ENCODE data around the gene ST6GALNAC3.

DNA sequence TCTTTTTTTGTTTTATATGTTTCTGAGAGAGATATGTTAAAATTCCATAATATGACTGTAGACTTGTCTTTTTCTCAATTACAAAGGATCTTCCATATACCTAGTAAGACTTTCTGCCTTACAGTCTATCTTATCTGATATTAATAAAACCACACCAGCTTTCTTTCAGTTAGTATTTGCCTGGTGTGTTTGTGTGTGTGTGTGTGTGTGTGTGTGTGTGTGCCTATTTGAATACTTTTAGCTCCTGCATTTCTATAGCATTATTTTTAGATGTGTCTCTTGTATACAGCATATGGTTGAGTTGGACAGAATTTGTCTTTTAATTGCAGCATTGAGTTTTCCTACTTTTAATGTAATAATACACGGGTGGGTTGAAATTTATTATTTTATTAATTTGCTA is 27.5 kb downstream of the ST6GALNAC3 start:
- TF ChIP-seq POLR2A (IDR thresholded peaks at IDR 0.05), result no peak
- TF ChIP-seq, protein P1, sequence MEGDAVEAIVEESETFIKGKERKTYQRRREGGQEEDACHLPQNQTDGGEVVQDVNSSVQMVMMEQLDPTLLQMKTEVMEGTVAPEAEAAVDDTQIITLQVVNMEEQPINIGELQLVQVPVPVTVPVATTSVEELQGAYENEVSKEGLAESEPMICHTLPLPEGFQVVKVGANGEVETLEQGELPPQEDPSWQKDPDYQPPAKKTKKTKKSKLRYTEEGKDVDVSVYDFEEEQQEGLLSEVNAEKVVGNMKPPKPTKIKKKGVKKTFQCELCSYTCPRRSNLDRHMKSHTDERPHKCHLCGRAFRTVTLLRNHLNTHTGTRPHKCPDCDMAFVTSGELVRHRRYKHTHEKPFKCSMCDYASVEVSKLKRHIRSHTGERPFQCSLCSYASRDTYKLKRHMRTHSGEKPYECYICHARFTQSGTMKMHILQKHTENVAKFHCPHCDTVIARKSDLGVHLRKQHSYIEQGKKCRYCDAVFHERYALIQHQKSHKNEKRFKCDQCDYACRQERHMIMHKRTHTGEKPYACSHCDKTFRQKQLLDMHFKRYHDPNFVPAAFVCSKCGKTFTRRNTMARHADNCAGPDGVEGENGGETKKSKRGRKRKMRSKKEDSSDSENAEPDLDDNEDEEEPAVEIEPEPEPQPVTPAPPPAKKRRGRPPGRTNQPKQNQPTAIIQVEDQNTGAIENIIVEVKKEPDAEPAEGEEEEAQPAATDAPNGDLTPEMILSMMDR (IDR thresholded peaks at IDR 0.05), result no peak
